GM21825 (cell line): Measurements from ENCODE around the gene CNNM4.

Source experiments
- ATAC-seq: cut with Tn5 transposase; IDR thresholded peaks from one replicate; pipeline ENCODE4 v1.9.1; 2021; ENCODE audit warnings: mild to moderate bottlenecking, moderate library complexity; ENCODE audit not compliant: unreplicated experiment

CNNM4 gene

GRCh38 chr2:96758987-96759386 lies 1.7 kb upstream of the CNNM4 start:
- ATAC-seq, result no peak

- no peak for ATAC-seq
These were observed 1.2 kb upstream of the CNNM4 start for GRCh38 chr2:96759548-96759947.

- peak; percentile 8 for ATAC-seq
These were observed 507 bp downstream of the CNNM4 start for GRCh38 chr2:96760986-96761832.

GRCh38 chr2:96762529-96763311 lies 2.0 kb downstream of the CNNM4 start:
- no peak for ATAC-seq

DNA sequence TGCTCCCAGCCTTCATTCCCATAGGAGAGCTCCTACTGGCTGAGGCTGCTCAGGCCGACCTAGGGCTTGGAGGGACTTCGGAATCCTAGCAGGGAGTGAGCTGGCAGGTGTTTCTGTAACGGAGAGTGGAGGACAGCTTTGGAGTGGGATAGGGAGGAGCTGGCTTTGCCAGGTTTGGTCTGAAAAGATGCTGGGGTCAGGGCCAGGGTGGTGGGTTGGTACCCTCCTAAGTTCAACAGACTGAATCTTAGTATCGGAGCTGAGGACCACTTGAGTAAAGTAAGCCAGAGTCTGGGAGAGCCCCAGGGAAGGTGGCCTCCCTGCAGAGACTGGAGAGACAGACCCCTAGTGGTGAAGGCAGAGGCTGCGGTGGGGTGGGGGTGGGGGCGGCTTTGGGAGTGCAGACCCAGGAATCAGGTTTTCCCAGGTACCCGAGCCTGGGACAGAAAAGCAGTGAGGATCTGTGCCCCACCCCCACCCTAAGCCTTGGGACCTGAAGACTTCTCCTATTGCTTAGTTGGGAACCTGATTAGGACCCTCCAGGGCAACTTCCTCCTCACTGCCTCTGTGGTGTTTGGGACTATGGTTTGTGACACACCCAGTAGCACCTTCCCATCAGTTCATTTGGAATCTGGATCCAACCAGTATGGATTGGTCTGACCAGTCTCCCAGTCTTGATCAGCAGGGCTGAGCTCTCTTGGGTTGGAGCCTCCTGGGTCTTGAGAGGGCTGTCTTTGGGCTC lies 3.0 kb downstream of the CNNM4 start:
- ATAC-seq, result no peak

DNA sequence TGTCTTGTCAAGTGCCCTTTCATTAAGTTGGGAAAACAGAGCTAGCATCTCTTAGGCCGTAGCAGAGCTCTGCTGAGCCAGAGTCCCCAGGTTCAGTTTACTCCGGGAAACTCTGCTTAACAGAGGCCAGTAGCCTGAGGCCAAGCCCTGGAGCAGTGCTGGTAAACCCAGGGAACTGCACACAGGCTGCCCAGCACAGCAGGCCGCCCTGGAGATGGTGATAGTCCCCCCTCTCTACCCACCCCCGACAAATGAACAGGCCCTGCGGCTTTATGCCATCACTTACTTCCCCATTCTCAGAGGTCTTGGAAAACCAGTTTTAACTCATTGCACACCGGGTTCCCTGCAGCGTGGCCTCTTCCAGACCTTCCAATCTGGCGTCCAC lies 3.5 kb downstream of the CNNM4 start:
- ATAC-seq, result no peak

GRCh38 chr2:96767135-96767871 lies 6.6 kb downstream of the CNNM4 start:
- no peak for ATAC-seq

DNA sequence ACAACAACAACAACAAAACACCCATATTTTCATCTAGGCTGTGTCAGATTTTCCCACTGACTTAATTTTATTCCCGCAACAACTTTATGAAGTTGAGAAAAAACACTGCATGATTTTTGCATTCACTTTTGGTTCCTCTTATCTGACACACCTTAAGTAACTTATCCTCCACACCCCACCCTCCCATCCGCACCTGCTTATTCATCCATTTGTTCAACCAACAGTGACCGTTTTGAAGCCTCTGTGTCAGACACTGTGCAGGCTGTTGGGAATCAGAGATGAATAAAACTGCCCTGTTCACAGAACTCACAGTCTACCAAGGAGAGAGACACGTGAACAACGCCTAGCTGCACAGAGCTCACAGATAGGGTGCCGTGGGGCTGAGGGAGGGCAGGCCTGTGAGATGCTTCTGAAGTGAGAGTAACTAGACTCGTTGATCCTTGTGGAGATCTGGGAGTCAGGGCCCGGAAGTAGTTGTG lies 7.4 kb downstream of the CNNM4 start:
- peak; percentile 37 for ATAC-seq

- no peak for ATAC-seq
These were observed 9.1 kb downstream of the CNNM4 start for GRCh38 chr2:96769814-96770213.

DNA sequence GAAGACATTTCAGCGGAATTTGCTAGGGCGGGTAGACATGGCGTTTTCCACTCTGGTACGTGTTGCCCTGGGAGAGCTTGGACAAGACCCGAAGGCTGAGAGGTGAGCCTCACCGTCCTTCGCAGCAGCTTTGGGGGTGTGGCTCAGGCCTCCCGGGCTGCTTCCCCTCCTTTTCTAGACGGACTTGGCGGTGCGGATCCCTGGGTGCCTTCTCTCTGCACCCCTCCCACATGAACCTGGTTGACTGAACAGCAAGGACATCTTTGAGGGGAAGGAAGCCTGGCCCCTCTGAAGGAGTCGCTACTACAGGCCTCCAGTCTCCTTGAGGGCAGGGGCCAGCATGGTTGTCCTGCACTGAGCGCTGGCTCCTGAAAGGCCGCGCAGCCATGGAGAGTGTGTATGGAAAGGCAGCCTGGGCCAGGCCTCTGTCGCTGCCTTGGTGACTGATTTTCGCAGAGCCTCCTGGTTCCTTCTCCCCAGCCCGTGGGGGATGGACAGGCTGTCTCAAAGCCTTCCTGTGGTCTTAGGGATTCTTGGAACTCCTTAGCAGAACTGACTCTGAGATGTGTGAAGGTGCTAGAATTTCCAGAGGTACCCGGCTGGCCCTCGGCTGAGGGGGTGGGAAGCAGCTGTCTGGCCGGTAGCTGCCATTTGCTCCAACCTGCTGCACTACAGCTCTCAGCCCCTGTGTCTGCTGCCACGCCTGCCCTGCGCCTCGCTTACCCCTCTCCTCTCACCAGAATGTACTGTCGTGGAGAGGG lies 9.9 kb downstream of the CNNM4 start:
- ATAC-seq, result no peak

GRCh38 chr2:96771796-96772618 lies 11.3 kb downstream of the CNNM4 start:
- ATAC-seq, result no peak

DNA sequence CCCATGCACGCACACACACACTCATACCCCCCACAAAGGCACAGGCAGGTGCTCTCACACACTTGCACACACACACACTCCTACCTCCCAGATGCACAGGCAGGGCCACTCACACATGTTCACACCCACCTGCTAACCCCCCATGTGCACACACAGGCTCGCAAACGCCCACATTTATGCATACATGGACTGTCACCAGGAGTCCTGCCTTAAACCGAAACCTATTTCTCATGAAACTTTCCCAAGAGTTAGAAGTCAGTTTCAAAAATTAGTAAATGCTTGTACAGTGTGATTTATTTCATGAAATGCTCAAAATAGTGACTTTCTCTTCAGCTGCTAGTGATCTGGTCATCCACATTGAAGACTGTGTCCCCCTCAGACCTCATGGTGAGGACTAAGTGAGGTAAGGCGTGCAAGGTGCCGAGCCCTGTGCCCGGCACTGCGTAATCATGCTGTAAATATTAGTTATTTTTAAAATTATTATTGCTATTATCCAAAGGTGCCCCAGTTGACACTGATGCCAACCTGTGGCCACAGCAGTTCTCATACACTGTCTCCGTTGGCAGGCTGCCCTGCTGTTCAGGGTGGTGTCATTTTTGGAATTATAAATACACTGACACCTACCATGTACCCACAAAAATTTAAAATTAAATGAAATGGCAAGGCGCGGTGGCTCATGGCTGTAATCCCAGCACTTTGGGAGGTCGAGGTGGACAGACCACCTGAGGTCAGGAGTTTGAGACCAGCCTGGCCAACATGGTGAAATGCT lies 12.4 kb downstream of the CNNM4 start:
- ATAC-seq, result no peak

GRCh38 chr2:96773922-96774321 lies 13.2 kb downstream of the CNNM4 start:
- ATAC-seq, result no peak

DNA sequence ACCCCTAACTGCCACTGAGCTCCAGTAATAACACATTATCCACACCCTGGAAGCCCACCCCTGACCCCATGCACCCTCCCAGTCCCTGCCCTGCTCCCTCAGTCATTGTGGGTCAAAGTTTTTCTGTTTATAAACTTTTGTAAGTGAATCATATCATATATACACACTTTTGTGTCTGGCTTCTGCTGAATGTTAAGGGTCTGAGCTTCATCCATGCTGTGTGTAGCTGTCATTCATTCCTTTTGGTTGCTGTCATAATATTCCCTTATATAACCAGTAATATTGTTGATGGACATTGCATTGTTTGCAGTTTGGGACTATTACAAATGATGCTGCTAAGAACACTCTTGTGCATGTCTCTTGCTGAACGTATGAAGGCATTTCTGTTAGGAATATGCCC lies 14.5 kb downstream of the CNNM4 start:
- no peak for ATAC-seq

DNA sequence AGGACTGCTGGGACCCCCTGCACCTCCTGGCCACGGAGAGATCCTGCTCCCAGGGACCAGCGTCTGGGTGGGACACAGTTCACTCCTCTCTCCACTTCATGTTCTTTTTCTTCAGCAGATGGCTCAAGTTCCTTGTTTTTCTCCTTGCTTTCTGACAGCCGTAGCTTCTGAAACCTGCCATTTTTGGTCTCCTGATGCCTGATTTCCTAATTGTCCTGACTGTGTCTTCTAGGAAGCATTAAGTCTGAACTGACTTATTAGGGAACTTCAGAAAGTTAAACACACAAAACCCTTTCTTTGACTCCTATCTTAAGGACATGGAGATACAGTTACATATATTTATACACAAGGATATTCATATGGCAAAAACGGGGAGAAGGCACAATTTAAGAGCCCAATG lies 22.7 kb downstream of the CNNM4 start:
- ATAC-seq, result no peak

DNA sequence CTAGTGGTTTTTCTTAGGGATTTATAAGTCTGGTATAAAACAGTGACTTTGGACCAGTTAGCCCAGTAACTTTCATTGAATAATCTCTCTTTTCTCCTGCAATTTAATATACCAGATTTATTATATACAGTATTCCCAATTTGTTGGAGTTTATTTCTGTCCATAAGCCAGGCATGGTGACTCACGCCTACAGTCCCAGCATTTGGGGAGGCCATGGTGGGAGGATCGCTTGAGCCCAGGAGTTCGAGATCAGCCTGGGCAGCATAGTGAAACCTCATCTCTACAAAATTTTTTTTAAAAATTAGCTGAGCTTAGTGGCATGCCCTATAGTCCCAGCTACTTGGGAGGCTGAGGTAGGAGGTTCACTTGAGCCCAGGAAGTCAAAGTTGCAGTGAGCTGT lies 26.7 kb downstream of the CNNM4 start:
- ATAC-seq, result no peak

DNA sequence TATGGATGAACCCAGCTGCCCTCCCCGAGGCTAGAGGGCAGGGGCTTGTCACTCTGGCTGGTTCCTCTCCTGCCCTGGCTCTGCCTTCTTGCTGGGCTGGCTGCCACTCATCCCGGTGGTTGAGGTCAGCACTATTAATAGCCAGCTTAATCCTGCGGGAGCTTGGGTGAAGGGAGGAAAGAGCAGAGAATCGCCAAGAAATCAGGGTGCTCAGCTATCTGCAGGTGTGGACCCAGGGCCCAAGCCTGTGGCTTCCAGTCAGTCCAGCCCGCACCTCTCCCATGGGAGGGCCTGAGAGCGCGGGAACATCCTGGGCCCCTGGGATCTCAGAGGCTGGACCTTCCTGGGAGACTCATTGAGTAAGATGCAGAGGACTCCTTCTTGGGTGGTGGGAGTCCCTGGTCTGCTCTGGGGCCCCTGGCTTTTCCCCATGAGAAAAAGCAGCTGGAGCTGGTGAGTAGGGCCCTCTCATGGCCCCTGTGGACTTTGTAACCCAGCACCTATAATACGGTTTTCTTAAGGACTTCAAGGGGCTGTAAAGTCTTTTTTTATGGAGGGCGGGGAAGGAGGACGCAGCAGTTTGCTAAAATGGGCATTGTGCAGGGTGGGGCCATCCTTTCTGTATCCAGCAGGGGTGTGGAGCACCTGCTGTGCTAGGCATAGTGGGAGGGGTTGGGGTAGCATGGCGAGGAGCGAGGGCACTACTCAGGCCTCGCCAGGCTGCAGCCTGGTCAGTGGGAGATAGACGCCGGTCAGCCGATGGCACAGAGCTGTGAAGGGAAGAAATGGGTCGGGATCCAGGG lies 27.9 kb downstream of the CNNM4 start:
- ATAC-seq, result no peak

GRCh38 chr2:96789245-96789617 lies 28.5 kb downstream of the CNNM4 start:
- ATAC-seq, result no peak
